Fibroblast of the aortic adventitia (primary cell): Measurements from ENCODE around the gene SLC7A6OS. TPM values are rescaled to one million over a fixed set of nuclear protein-coding genes. Genes with fewer than 3 reads are reported as not detected.

ENCODE experiments used
- DNase-seq: peaks from one replicate; pipeline ENCODE4 v3.0.0-alpha.2; 2010; ENCODE audit warnings: low read depth
- H3K4me3 ChIP-seq: 2 replicates; pipeline ENCODE4 v1.5.1; 2011; ENCODE audit warnings: low read depth, mild to moderate bottlenecking, control low read depth, low read length, moderate library complexity
- total RNA-seq: library from RNA; depleted of rRNA; stranded (reverse); fragments of >200 nt; gene quantifications from 2 replicates; pipeline ENCODE4 v1.2.3, GENCODE V29; 2012; ENCODE audit warnings: low replicate concordance
- TF ChIP-seq, protein P1 (sequence below): IDR thresholded peaks from 2 replicates; pipeline ENCODE4 v1.5.1; 2011; ENCODE audit warnings: mild to moderate bottlenecking, low read length, control low read depth, inconsistent platforms; ENCODE audit not compliant: insufficient read depth

SLC7A6OS gene
- total RNA-seq, 1 donor: 11.5 TPM

DNA sequence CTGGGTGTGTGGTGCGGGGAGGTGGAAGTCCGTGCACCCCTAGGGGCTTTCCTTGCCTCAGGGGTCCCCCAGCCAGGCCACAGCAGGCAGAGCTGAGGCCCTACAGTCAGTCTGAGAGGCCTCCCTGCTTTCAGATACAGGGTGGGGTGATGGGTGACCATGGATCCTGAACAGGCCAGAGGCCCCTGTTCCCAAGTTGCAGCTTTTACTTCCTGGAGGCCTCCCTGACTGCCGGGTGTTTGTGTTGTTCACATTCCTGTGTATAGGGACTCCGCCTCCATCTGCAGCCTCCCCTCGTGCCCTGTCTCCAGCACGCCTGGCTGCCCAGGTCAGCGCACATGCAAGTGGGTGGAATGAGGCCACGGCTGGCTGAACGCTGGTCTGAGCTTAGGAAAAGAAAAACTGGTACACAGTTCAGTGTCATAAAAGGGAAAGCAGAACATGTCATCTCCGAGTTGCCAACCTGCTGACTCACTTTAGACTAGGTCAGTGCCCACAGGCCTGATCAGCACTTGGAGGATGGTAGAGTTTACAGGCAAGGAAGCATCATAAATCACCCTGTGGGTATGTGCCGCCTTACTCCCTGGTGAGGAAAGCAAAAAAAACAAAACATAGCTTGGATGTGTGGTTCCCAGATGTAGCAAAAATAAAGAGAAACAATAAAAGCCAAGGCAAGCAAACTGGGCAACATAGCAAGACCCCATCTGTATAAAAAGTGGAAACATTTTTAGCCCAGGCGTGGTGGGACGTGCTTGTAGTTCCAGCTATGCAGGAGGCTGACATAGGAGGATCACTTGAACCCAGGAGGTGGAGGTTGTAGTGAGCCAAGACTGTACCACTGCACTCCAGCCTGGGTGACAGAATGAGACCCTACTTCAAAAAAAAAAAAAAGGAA lies 52.6 kb downstream of the SLC7A6OS start:
- TF ChIP-seq, protein P1, sequence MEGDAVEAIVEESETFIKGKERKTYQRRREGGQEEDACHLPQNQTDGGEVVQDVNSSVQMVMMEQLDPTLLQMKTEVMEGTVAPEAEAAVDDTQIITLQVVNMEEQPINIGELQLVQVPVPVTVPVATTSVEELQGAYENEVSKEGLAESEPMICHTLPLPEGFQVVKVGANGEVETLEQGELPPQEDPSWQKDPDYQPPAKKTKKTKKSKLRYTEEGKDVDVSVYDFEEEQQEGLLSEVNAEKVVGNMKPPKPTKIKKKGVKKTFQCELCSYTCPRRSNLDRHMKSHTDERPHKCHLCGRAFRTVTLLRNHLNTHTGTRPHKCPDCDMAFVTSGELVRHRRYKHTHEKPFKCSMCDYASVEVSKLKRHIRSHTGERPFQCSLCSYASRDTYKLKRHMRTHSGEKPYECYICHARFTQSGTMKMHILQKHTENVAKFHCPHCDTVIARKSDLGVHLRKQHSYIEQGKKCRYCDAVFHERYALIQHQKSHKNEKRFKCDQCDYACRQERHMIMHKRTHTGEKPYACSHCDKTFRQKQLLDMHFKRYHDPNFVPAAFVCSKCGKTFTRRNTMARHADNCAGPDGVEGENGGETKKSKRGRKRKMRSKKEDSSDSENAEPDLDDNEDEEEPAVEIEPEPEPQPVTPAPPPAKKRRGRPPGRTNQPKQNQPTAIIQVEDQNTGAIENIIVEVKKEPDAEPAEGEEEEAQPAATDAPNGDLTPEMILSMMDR: no peak
- DNase-seq: no peak
- H3K4me3 ChIP-seq: no peak overlapping the region

DNA sequence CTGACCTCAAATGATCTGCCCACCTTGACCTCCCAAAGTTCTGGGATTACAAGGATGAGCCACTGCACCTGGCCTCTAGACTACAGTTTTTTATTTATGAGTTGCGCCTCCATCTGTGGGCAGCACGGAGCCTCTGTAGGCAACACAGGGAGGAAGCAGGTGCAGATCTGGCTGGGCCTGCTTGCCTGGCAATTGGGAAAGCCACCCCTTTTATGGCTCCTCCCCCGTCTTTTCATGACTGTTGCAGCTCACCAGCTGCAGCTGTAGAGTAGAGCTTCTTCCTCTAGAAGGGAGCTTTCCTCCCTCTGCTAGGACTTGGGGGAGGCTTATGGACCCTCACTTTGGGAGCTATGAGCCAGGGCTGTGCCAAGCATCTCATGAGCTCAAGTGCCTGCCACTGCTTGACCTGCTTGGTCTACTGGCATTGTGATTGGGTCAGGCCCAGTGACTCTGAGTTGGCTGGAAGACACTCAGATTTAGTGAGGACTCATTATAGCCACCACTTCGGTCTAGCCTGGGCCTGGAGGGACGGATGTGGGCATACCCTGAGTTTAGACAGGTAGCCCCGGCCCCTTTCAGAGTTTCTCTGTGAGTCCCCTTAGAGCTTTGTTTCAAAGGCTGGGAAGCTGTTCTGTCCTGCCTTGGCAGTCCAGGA lies 53.4 kb downstream of the SLC7A6OS start:
- TF ChIP-seq, protein P1: no peak

DNA sequence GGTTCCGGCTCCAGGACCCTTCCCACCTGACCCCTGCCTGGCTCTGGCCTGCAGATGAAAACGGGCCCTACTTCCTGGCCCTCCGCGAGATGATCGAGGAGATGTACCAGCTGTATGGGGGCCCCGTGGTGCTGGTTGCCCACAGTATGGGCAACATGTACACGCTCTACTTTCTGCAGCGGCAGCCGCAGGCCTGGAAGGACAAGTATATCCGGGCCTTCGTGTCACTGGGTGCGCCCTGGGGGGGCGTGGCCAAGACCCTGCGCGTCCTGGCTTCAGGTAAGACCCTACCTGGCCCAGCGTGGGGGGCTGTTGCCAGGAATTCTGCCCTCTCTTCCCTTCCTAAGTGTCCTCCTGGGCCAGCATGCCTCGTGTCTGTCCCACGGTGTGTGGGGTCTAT lies 55.0 kb downstream of the SLC7A6OS start:
- TF ChIP-seq, protein P1: no peak
- no peak for DNase-seq
- H3K4me3 ChIP-seq: no peak overlapping the region

More for the DNA sequence above, 53.4 kb downstream of the SLC7A6OS start:
- no peak overlapping the region for H3K4me3 ChIP-seq
- no peak for DNase-seq

DNA sequence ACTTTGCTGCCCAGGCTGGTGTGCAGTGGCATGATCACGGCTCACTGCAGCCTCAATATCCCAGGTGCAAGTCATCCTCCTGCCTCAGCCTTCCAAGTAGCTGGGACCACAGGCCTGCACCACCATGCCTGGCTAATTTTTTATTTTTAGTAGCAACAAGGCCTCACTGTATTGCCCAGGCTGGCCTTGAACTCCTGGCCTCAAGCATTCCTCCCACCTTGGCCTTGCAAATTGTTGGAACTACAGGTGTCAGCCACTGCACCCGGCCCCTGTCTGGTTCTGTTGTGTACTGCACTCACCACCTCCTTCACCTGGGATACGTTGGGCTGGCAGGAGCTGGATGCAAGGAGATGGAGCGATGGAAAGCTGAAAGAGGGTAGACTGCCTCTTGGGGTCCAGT lies 57.0 kb downstream of the SLC7A6OS start:
- TF ChIP-seq, protein P1: no peak
- DNase-seq: no peak
- H3K4me3 ChIP-seq: no peak overlapping the region

DNA sequence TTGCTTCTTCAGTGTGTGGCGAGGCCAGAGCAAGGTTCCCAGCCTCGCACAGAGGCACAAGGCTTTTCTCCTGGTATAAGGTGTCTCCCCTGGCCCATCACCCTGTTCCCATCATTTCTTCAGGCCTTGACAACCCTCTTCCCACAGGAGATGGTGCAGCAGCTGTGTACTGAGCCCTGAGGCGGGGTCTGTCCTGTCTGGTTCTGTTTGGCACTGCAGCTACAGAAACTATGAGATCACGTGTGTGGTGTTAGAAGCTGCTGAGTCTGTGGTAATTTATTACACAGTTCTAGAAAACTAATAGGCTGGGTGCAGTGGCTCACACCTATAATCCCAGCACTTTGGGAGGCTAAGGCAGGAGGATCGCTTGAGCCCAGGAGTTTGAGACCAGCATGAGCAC lies 58.4 kb downstream of the SLC7A6OS start:
- H3K4me3 ChIP-seq: no peak overlapping the region
- DNase-seq: no peak
- TF ChIP-seq, protein P1: no peak

DNA sequence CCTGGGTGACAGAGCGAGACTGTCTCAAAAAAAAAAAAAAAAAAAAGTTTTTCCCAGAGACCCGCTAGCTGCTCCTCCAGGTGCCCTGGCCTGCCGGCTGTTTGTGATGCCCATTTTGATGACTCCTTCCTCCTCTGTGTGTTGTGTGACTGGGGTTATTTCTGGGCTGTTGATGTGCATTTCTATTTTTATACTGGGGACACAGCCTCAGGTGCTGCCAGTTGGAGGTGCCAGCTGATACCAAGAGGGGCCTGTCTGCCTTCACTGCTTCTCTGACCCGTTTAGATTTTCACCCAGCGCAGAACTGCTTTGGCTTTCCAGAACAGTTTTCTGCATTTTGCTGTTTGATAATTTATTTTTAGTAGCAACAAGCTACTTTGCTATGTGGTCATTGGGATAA lies 58.9 kb downstream of the SLC7A6OS start:
- TF ChIP-seq, protein P1: no peak

More for the DNA sequence above, 58.9 kb downstream of the SLC7A6OS start:
- DNase-seq: no peak
- H3K4me3 ChIP-seq: no peak overlapping the region
